ENCODE data around the gene UBALD2.
"Not testable (repeated sequence)": the region's sequence is repeated elsewhere in the genome, so short reads cannot be mapped to it uniquely, and the experiment has no call there.

Gene UBALD2

GRCh38 chr17:76277300-76278267 lies 12.4 kb downstream of the UBALD2 start:
- DNase-seq (ENCODE audit: low read depth in 1 of 2, low spot score in 1 of 2): no peak

GRCh38 chr17:76278268-76278908 lies 13.2 kb downstream of the UBALD2 start:
- DNase-seq (ENCODE audit: low read depth in 1 of 2, low spot score in 1 of 2): no peak

- peak; percentile 84 to 87 for DNase-seq (ENCODE audit: low read depth in 1 of 2, low spot score in 1 of 2)
Measured at GRCh38 chr17:76278952-76279741, 14.0 kb downstream of the UBALD2 start.

- no peak for DNase-seq (ENCODE audit: low read depth in 1 of 2, low spot score in 1 of 2)
Measured at GRCh38 chr17:76279742-76280287, 14.7 kb downstream of the UBALD2 start.

- DNase-seq (ENCODE audit: low read depth in 1 of 2, low spot score in 1 of 2): no peak
Measured at GRCh38 chr17:76280650-76281049, 15.5 kb downstream of the UBALD2 start.

GRCh38 chr17:76281573-76282371 lies 16.6 kb downstream of the UBALD2 start:
- DNase-seq (ENCODE audit: low read depth in 1 of 2, low spot score in 1 of 2): no peak

- no peak for DNase-seq (ENCODE audit: low read depth in 1 of 2, low spot score in 1 of 2)
Measured at GRCh38 chr17:76292567-76292966, 27.4 kb downstream of the UBALD2 start.

- no peak for DNase-seq (ENCODE audit: low read depth in 1 of 2, low spot score in 1 of 2)
Measured at GRCh38 chr17:76293106-76293505, 28.0 kb downstream of the UBALD2 start.

GRCh38 chr17:76296186-76296585 lies 31.0 kb downstream of the UBALD2 start:
- DNase-seq (ENCODE audit: low read depth in 1 of 2, low spot score in 1 of 2): no peak

GRCh38 chr17:76296889-76297288 lies 31.7 kb downstream of the UBALD2 start:
- no peak for DNase-seq (ENCODE audit: low read depth in 1 of 2, low spot score in 1 of 2)

GRCh38 chr17:76297436-76297835 lies 32.3 kb downstream of the UBALD2 start:
- no peak for DNase-seq (ENCODE audit: low read depth in 1 of 2, low spot score in 1 of 2)

- DNase-seq (ENCODE audit: low read depth in 1 of 2, low spot score in 1 of 2): no peak
Measured at GRCh38 chr17:76304226-76305134, 39.3 kb downstream of the UBALD2 start.

- not testable (repeated sequence) for DNase-seq (ENCODE audit: low read depth in 1 of 2, low spot score in 1 of 2)
Measured at GRCh38 chr17:76305135-76305454, 39.9 kb downstream of the UBALD2 start.

GRCh38 chr17:76307299-76307965 lies 42.3 kb downstream of the UBALD2 start:
- DNase-seq (ENCODE audit: low read depth in 1 of 2, low spot score in 1 of 2): no peak

- no peak for DNase-seq (ENCODE audit: low read depth in 1 of 2, low spot score in 1 of 2)
Measured at GRCh38 chr17:76307966-76308338, 42.8 kb downstream of the UBALD2 start, which contains the start of gene QRICH2. Gene QRICH2 (minus strand): TSS chr17:76308276. CDS start chr17:76307998, 278 bp downstream.

- no peak for DNase-seq (ENCODE audit: low read depth in 1 of 2, low spot score in 1 of 2)
Measured at GRCh38 chr17:76309461-76309860, 44.3 kb downstream of the UBALD2 start.

GRCh38 chr17:76312735-76313134 lies 47.6 kb downstream of the UBALD2 start:
- DNase-seq (ENCODE audit: low read depth in 1 of 2, low spot score in 1 of 2): no peak

GRCh38 chr17:76314392-76315227 lies 49.5 kb downstream of the UBALD2 start:
- no peak for DNase-seq (ENCODE audit: low read depth in 1 of 2, low spot score in 1 of 2)

All from activated CD4-positive, alpha-beta T cell treated with anti-CD3 and anti-CD28 coated beads, Interleukin-2, amount 50 U/mL, for 24 hours (primary cell).